K562 (cell line): ENCODE data around the gene GSTO2. TPM values are rescaled to one million over a fixed set of nuclear protein-coding genes. Genes with fewer than 3 reads are reported as not detected.
A peak's percentile ranks its signal among the peaks of the same experiment; 100 is the strongest.

ENCODE experiments used
- REST ChIP-seq, 2 experiments: fragments of 450-650 bp; formaldehyde crosslinking in 1 of 2; IDR thresholded peaks; 2 replicates each; pipeline versions ENCODE4 v1.4.0 to v1.6.1; 2014 to 2020; ENCODE audit warnings: mild to moderate bottlenecking in 2 of 2, borderline replicate concordance in 1 of 2, low read depth in 1 of 2
- TFAP4 ChIP-seq: sonication (generic); formaldehyde crosslinking; IDR thresholded peaks from 2 replicates; pipeline ENCODE4 v1.8.0; 2022; ENCODE audit warnings: missing genetic modification reagents, mild to moderate bottlenecking, moderate library complexity, borderline replicate concordance
- ZBTB1 ChIP-seq: sonication (generic); formaldehyde crosslinking; IDR thresholded peaks from 2 replicates; pipeline ENCODE4 v1.8.1; 2023; ENCODE audit warnings: missing genetic modification reagents, low read depth, mild to moderate bottlenecking, borderline replicate concordance
- polyA plus RNA-seq, 8 experiments: library from polyadenylated mRNA; depleted of rRNA in 4 of 8; stranded (reverse) in 5 of 8; unstranded in 3 of 8; fragments of >200 nt; fragmentation: Nextera tagmentation in 2 of 8; fragmentation: Illumina TruSeq in 1 of 8; extraction: Ambion mirVana in 2 of 8; extraction: Trizol in 1 of 8; gene quantifications; 2 replicates each; pipeline versions ENCODE4 v1.2.1 to v1.2.3, GENCODE V29; 2011 to 2014; ENCODE audit warnings: inconsistent platforms in 1 of 8, missing spikeins in 1 of 8
- total RNA-seq, 7 experiments: library from RNA; depleted of rRNA in 6 of 7; stranded (reverse); fragments of >200 nt in 6 of 7; fragmentation: Illumina TruSeq in 2 of 7; extraction: Trizol in 2 of 7; gene quantifications; 2 replicates each; pipeline versions ENCODE4 v1.2.1 to v1.2.3, GENCODE V29; 2011 to 2021; ENCODE audit warnings: low replicate concordance in 1 of 7
- TF ChIP-seq, protein P1 (sequence below), 3 experiments: fragments of 200-800 bp in 1 of 3; fragments of 250-450 bp in 1 of 3; fragments of 450-650 bp in 1 of 3; sonication (Bioruptor Pico) in 1 of 3; sonication (Bioruptor generic) in 1 of 3; formaldehyde crosslinking in 1 of 3; IDR thresholded peaks; 2 replicates each; pipeline versions ENCODE4 v1.6.1 to v1.8.0; 2016 to 2022; ENCODE audit warnings: mild to moderate bottlenecking in 2 of 3, missing genetic modification characterization in 2 of 3, missing compliant biosample characterization in 1 of 3, moderate library complexity in 1 of 3
- TF ChIP-seq, protein P2 (sequence below): sonication (generic); formaldehyde crosslinking; IDR thresholded peaks from 2 replicates; pipeline ENCODE4 v1.8.0; 2022; ENCODE audit warnings: mild to moderate bottlenecking, missing genetic modification reagents
- TF ChIP-seq, protein P3 (sequence below): sonication (generic); formaldehyde crosslinking; IDR thresholded peaks from 2 replicates; pipeline ENCODE4 v1.8.1; 2023; ENCODE audit warnings: mild to moderate bottlenecking, missing genetic modification reagents

GSTO2 gene
- total and polyA plus RNA-seq, 9 of the 15 experiments (the other 6 are each of a cell fraction or from before 2014, with no cell fraction given), result 0.18 to 1.8 (median 0.90) TPM

DNA sequence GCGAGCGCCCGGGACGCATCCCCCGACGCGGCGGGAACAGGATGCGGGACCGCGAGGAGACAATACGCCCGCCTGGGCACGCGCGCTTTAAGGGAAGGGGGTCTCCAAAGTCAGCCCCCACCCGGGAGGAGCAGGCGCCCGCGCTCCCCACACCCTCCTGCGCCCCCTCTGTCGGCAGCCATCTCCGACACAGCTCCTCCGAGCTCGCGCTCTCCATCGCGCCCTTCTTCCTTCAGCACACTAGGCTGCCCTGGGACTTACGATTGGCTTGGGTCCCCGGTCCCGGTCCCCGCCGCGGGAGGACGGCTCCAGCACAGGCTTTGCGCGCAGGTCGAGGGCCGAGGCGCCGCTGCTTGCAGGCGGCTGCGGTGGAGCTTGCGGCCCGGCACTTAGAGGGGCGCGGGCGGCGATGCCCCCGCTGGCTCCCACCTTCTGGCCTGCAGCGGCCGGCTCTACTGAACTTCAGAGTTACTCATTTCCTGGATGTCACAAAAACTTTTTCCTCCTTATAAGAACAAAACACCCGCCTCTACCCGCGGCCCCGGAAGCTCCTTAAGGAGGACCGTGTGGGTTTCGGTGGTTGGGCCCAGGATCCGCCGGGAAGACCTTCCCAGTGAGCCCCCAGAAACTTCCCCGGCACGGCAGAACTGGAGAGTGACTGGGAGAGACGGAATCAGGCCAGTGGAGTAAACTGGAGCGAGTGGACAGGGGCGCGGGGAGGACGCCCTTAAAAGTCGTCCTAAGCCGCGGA lies 69.2 kb downstream of the GSTO2 start, which contains the start of gene ITPRIP (continued):
- TF ChIP-seq, protein P1, sequence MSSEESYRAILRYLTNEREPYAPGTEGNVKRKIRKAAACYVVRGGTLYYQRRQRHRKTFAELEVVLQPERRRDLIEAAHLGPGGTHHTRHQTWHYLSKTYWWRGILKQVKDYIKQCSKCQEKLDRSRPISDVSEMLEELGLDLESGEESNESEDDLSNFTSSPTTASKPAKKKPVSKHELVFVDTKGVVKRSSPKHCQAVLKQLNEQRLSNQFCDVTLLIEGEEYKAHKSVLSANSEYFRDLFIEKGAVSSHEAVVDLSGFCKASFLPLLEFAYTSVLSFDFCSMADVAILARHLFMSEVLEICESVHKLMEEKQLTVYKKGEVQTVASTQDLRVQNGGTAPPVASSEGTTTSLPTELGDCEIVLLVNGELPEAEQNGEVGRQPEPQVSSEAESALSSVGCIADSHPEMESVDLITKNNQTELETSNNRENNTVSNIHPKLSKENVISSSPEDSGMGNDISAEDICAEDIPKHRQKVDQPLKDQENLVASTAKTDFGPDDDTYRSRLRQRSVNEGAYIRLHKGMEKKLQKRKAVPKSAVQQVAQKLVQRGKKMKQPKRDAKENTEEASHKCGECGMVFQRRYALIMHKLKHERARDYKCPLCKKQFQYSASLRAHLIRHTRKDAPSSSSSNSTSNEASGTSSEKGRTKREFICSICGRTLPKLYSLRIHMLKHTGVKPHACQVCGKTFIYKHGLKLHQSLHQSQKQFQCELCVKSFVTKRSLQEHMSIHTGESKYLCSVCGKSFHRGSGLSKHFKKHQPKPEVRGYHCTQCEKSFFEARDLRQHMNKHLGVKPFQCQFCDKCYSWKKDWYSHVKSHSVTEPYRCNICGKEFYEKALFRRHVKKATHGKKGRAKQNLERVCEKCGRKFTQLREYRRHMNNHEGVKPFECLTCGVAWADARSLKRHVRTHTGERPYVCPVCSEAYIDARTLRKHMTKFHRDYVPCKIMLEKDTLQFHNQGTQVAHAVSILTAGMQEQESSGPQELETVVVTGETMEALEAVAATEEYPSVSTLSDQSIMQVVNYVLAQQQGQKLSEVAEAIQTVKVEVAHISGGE (CRISPR knock-in tag; IDR thresholded peaks at IDR 0.05), result peak in 1 of 3 experiments; percentile 48; a peak in 1 of 6 replicates
- TF ChIP-seq, protein P2, sequence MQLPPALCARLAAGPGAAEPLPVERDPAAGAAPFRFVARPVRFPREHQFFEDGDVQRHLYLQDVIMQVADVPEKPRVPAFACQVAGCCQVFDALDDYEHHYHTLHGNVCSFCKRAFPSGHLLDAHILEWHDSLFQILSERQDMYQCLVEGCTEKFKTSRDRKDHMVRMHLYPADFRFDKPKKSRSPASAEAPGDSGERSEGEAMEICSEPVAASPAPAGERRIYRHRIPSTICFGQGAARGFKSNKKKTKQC, result 0 out of 2 replicates have a peak, but pooled peaks have one; percentile 15
- TF ChIP-seq ZBTB1 (peak; percentile 79), TFAP4 (peak; percentile 34; the same call in 1 of the 2 replicates), REST (IDR thresholded peaks at IDR 0.05; ENCODE audit: borderline replicate concordance) (no peak), REST (CRISPR knock-in tag; IDR thresholded peaks at IDR 0.05; ENCODE audit: low read depth) (no peak)
- TF ChIP-seq, protein P3, sequence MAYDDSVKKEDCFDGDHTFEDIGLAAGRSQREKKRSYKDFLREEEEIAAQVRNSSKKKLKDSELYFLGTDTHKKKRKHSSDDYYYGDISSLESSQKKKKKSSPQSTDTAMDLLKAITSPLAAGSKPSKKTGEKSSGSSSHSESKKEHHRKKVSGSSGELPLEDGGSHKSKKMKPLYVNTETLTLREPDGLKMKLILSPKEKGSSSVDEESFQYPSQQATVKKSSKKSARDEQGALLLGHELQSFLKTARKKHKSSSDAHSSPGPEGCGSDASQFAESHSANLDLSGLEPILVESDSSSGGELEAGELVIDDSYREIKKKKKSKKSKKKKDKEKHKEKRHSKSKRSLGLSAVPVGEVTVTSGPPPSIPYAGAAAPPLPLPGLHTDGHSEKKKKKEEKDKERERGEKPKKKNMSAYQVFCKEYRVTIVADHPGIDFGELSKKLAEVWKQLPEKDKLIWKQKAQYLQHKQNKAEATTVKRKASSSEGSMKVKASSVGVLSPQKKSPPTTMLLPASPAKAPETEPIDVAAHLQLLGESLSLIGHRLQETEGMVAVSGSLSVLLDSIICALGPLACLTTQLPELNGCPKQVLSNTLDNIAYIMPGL (CRISPR knock-in tag), result peak; percentile 67
